OCI-LY3 (cell line): ENCODE results near the gene TMED5.
"Not testable (repeated sequence)": the region's sequence is repeated elsewhere in the genome, so short reads cannot be mapped to it uniquely, and the experiment has no call there.

Source experiments
- H2AFZ ChIP-seq: fragments of 200-600, 300-600 bp; shearing (Covaris generic); 2 replicates; pipeline ENCODE4 v1.6.0; 2014; ENCODE audit warnings: antibody characterized with exemption, low read depth, low read length
- H3K27ac ChIP-seq: fragments of 200-600, 300-600 bp; sonication (generic); 2 replicates; pipeline ENCODE4 v1.5.1; 2014; ENCODE audit warnings: mild to moderate bottlenecking, low read length, moderate library complexity, mixed read lengths
- H3K27me3 ChIP-seq: fragments of 200-600, 300-600 bp; sonication (generic); 2 replicates; pipeline ENCODE4 v1.6.1; 2014; ENCODE audit warnings: low read depth, low read length, mixed read lengths
- H3K36me3 ChIP-seq: fragments of 200-600, 300-600 bp; sonication (generic); replicated peaks from 2 replicates; pipeline ENCODE3; 2014; ENCODE audit warnings: low read depth, low read length, mixed read lengths
- H3K4me1 ChIP-seq: fragments of 300-600, 200-600 bp; sonication (generic); 2 replicates; pipeline ENCODE4 v1.6.1; 2014; ENCODE audit warnings: low read length, mixed read lengths
- H3K4me2 ChIP-seq: fragments of 200-600, 300-600 bp; sonication (generic); 2 replicates; pipeline ENCODE4 v1.6.1; 2014; ENCODE audit warnings: low read length, mixed read lengths
- H3K4me3 ChIP-seq: fragments of 300-600, 200-600 bp; sonication (generic); 2 replicates; pipeline ENCODE4 v1.5.1; 2014; ENCODE audit warnings: antibody characterized with exemption, mild to moderate bottlenecking, low read length, moderate library complexity
- H3K79me2 ChIP-seq: fragments of 300-600, 200-600 bp; shearing (Covaris generic); 2 replicates; pipeline ENCODE4 v1.6.1; 2014; ENCODE audit warnings: mild to moderate bottlenecking, low read length, mixed read lengths
- H3K9ac ChIP-seq: fragments of 300-600, 200-600 bp; shearing (Covaris generic); 2 replicates; pipeline ENCODE4 v1.6.0; 2014; ENCODE audit warnings: mild to moderate bottlenecking, low read length, moderate library complexity
- H3K9me3 ChIP-seq: fragments of 200-600, 300-600 bp; shearing (Covaris generic); 2 replicates; pipeline ENCODE4 v1.6.1; 2014; ENCODE audit warnings: low read length, mixed read lengths; ENCODE audit not compliant: insufficient read depth
- H4K20me1 ChIP-seq: fragments of 200-600, 300-600 bp; sonication (generic); 2 replicates; pipeline ENCODE4 v1.6.1; 2016; ENCODE audit warnings: low read length, mixed read lengths; ENCODE audit not compliant: insufficient read depth
- CTCF ChIP-seq: fragments of 200-600, 300-600 bp; sonication (generic); IDR thresholded peaks from 2 replicates; pipeline ENCODE4 v1.5.1; 2014; ENCODE audit warnings: antibody characterized with exemption, low read length, low read depth
- EZH2phosphoT487 ChIP-seq: fragments of 200-600 bp; shearing (Covaris generic); IDR thresholded peaks from 2 replicates; pipeline ENCODE4 v1.6.1; 2018; ENCODE audit warnings: antibody characterized with exemption, mixed run types, low read depth

The TMED5 gene

GRCh38 chr1:93164816-93165215 is 15.4 kb downstream of the TMED5 start:
- no peak overlapping the region for H3K4me2 ChIP-seq
- H3K9me3 ChIP-seq: no peaks in the 10 kb centered on the region
- no peak for TF ChIP-seq EZH2phosphoT487
- TF ChIP-seq CTCF: no peak
- H3K27ac ChIP-seq: no peak overlapping the region
- peaks cover 33% of the 10 kb centered on the region for H4K20me1 ChIP-seq
- H2AFZ ChIP-seq: no peak overlapping the region
- H3K79me2 ChIP-seq: peaks cover 68% of the 10 kb centered on the region
- no peak overlapping the region for H3K4me3 ChIP-seq
- no peaks in the 10 kb centered on the region for H3K4me1 ChIP-seq
- H3K9ac ChIP-seq: no peak overlapping the region
- no peaks in the 10 kb centered on the region for H3K36me3 ChIP-seq
- no peaks in the 10 kb centered on the region for H3K27me3 ChIP-seq

- not testable (repeated sequence) for H3K27me3 ChIP-seq, H3K36me3 ChIP-seq, H3K4me1 ChIP-seq, H3K27ac ChIP-seq, H3K4me3 ChIP-seq, H3K9ac ChIP-seq, H3K9me3 ChIP-seq, H2AFZ ChIP-seq, H3K4me2 ChIP-seq
- peaks cover 26% of the 10 kb centered on the region for H4K20me1 ChIP-seq
- peaks cover 54% of the 10 kb centered on the region for H3K79me2 ChIP-seq
These were observed 16.9 kb downstream of the TMED5 start for GRCh38 chr1:93163314-93163713.

GRCh38 chr1:93159337-93159736 is 20.9 kb downstream of the TMED5 start:
- Histone ChIP-seq H3K4me1 (no peaks in the 10 kb centered on the region), H3K9me3 (no peaks in the 10 kb centered on the region), H3K79me2 (peaks cover 24% of the 10 kb centered on the region), H3K36me3 (peaks cover 5% of the 10 kb centered on the region), H3K27ac (no peak overlapping the region), H4K20me1 (peaks cover 19% of the 10 kb centered on the region), H2AFZ (no peak overlapping the region), H3K4me3 (no peak overlapping the region), H3K27me3 (no peaks in the 10 kb centered on the region), H3K9ac (no peak overlapping the region), H3K4me2 (no peak overlapping the region)
- no peak for TF ChIP-seq CTCF
- no peak for TF ChIP-seq EZH2phosphoT487

GRCh38 chr1:93155335-93155734 is 24.9 kb downstream of the TMED5 start:
- peaks cover 16% of the 10 kb centered on the region for H3K36me3 ChIP-seq

More at GRCh38 chr1:93155335-93155734, 24.9 kb downstream of the TMED5 start:
- Histone ChIP-seq H3K27me3 (no peaks in the 10 kb centered on the region), H3K9ac (no peak overlapping the region), H2AFZ (no peak overlapping the region), H3K4me3 (no peak overlapping the region), H3K4me1 (no peaks in the 10 kb centered on the region), H3K27ac (no peak overlapping the region), H3K4me2 (no peak overlapping the region), H3K9me3 (no peaks in the 10 kb centered on the region), H4K20me1 (peaks cover 12% of the 10 kb centered on the region; the same call in 1 of the 2 replicates), H3K79me2 (peaks cover 3% of the 10 kb centered on the region)
- TF ChIP-seq EZH2phosphoT487: no peak
- TF ChIP-seq CTCF: no peak
